Measurements from ENCODE around the gene ITPKC. TPM values are rescaled to one million over a fixed set of nuclear protein-coding genes. Genes with fewer than 3 reads are reported as not detected.

Gene ITPKC
- polyA plus RNA-seq, 2 donors = 57.4 to 172 TPM

GRCh38 chr19:40681039-40681438 lies 35.9 kb upstream of the ITPKC start:
- peaks cover 0 to 10% of the 10 kb centered on the region in 2 donors for H3K4me1 ChIP-seq (ENCODE audit: control insufficient read depth in 2 of 2, insufficient read depth in 2 of 2, low read length in 1 of 2)
- no peak overlapping the region for H3K4me3 ChIP-seq (ENCODE audit: low read depth in 1 of 2, low read length in 2 of 2)
- no peaks in the 10 kb centered on the region for H3K9me3 ChIP-seq (ENCODE audit: control insufficient read depth in 2 of 2, insufficient read depth in 1 of 2, low read depth in 1 of 2, low read length in 1 of 2)
- H3K27ac ChIP-seq (ENCODE audit: low read depth in 2 of 2, low read length in 1 of 2) = no peak overlapping the region
- H3K36me3 ChIP-seq (ENCODE audit: control insufficient read depth in 2 of 2, insufficient read depth in 2 of 2, low read length in 1 of 2) = peaks cover 5 to 34% of the 10 kb centered on the region in 2 donors
- WGBS, 2 donors = 86 to 88% methylated on average over 4 of the region's 4 CpGs
- no peaks in the 10 kb centered on the region for H3K27me3 ChIP-seq (ENCODE audit: control insufficient read depth in 1 of 2, insufficient read depth in 2 of 2, low read length in 2 of 2)

- Histone ChIP-seq H3K27me3 (ENCODE audit: control insufficient read depth in 1 of 2, insufficient read depth in 2 of 2, low read length in 2 of 2) (no peaks in the 10 kb centered on the region), H3K9me3 (ENCODE audit: control insufficient read depth in 2 of 2, insufficient read depth in 1 of 2, low read depth in 1 of 2, low read length in 1 of 2) (no peaks in the 10 kb centered on the region), H3K4me3 (ENCODE audit: low read depth in 1 of 2, low read length in 2 of 2) (no peak overlapping the region), H3K27ac (ENCODE audit: low read depth in 2 of 2, low read length in 1 of 2) (no peak overlapping the region), H3K36me3 (ENCODE audit: control insufficient read depth in 2 of 2, insufficient read depth in 2 of 2, low read length in 1 of 2) (peaks cover 3 to 27% of the 10 kb centered on the region in 2 donors), H3K4me1 (ENCODE audit: control insufficient read depth in 2 of 2, insufficient read depth in 2 of 2, low read length in 1 of 2) (peaks cover 0 to 12% of the 10 kb centered on the region in 2 donors)
- 93 to 94% methylated on average over 18 of the region's 18 CpGs for whole genome bisulfite sequencing, 2 donors
These were observed 34.4 kb upstream of the ITPKC start for GRCh38 chr19:40682431-40682964.

DNA sequence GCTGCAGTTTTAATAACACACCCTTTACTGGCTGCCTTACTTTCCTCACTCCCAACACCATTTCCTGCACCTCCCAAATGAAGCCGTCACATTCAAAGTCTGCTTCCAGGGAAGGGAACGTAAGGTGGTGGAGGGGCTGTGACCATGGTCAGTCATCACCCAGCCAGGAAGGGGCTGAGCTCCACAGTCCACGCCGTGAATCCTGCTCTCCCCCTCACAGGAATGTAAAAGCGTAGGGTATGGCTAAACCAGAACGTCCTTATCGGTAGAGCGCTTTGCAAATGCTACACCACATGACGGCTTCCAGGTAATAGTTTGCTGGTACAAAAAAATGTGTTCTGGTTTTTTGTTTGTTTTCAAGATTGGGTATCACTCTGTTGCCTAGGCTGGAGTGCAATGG lies 33.5 kb upstream of the ITPKC start:
- no peak overlapping the region for H3K27ac ChIP-seq (ENCODE audit: low read depth in 2 of 2, low read length in 1 of 2)

DNA sequence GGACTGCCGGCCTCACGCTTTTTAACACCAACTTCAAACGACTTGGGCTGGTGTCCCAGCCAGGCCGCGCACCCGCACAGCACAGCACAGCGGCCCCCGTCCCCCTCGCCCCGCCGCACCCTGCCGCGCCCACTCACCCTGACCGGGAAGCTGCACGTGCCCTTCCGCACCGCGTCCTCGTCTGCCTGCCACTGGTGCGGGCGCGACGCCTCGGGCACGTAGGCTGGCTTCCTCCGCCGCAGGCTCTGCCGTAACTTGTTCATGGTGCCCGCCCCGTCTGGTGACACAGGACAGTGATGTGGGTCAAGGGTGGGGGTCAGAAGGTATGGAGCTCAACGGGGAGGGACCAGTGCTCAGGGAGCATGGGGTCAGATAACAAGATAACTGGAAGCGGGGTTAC lies 32.6 kb upstream of the ITPKC start:
- peaks cover 0 to 19% of the 10 kb centered on the region in 2 donors for H3K36me3 ChIP-seq (ENCODE audit: control insufficient read depth in 2 of 2, insufficient read depth in 2 of 2, low read length in 1 of 2)
- 92 to 96% methylated on average over 32 of the region's 32 CpGs for WGBS, 2 donors

More for the DNA sequence above, 33.5 kb upstream of the ITPKC start:
- H3K27me3 ChIP-seq (ENCODE audit: control insufficient read depth in 1 of 2, insufficient read depth in 2 of 2, low read length in 2 of 2) = no peaks in the 10 kb centered on the region
- H3K36me3 ChIP-seq (ENCODE audit: control insufficient read depth in 2 of 2, insufficient read depth in 2 of 2, low read length in 1 of 2) = peaks cover 0 to 19% of the 10 kb centered on the region in 2 donors
- H3K9me3 ChIP-seq (ENCODE audit: control insufficient read depth in 2 of 2, insufficient read depth in 1 of 2, low read depth in 1 of 2, low read length in 1 of 2) = no peaks in the 10 kb centered on the region
- peaks cover 0 to 19% of the 10 kb centered on the region in 2 donors for H3K4me1 ChIP-seq (ENCODE audit: control insufficient read depth in 2 of 2, insufficient read depth in 2 of 2, low read length in 1 of 2)
- WGBS, 2 donors = 90% methylated on average over 9 of the region's 9 CpGs
- no peak overlapping the region for H3K4me3 ChIP-seq (ENCODE audit: low read depth in 1 of 2, low read length in 2 of 2)

GRCh38 chr19:40685016-40685526 lies 31.8 kb upstream of the ITPKC start:
- Histone ChIP-seq H3K4me1 (ENCODE audit: control insufficient read depth in 2 of 2, insufficient read depth in 2 of 2, low read length in 1 of 2) (peaks cover 3 to 26% of the 10 kb centered on the region in 2 donors), H3K27me3 (ENCODE audit: control insufficient read depth in 1 of 2, insufficient read depth in 2 of 2, low read length in 2 of 2) (no peaks in the 10 kb centered on the region), H3K27ac (ENCODE audit: low read depth in 2 of 2, low read length in 1 of 2) (peak overlapping the region in 1 of 2 donors; percentile 54), H3K4me3 (ENCODE audit: low read depth in 1 of 2, low read length in 2 of 2) (no peak overlapping the region), H3K36me3 (ENCODE audit: control insufficient read depth in 2 of 2, insufficient read depth in 2 of 2, low read length in 1 of 2) (peaks cover 0 to 19% of the 10 kb centered on the region in 2 donors), H3K9me3 (ENCODE audit: control insufficient read depth in 2 of 2, insufficient read depth in 1 of 2, low read depth in 1 of 2, low read length in 1 of 2) (no peaks in the 10 kb centered on the region)
- WGBS, 2 donors = 90 to 96% methylated on average over 3 of the region's 3 CpGs

More for the DNA sequence above, 32.6 kb upstream of the ITPKC start:
- Histone ChIP-seq H3K27ac (ENCODE audit: low read depth in 2 of 2, low read length in 1 of 2) (no peak overlapping the region), H3K9me3 (ENCODE audit: control insufficient read depth in 2 of 2, insufficient read depth in 1 of 2, low read depth in 1 of 2, low read length in 1 of 2) (no peaks in the 10 kb centered on the region), H3K27me3 (ENCODE audit: control insufficient read depth in 1 of 2, insufficient read depth in 2 of 2, low read length in 2 of 2) (no peaks in the 10 kb centered on the region), H3K4me3 (ENCODE audit: low read depth in 1 of 2, low read length in 2 of 2) (no peak overlapping the region), H3K4me1 (ENCODE audit: control insufficient read depth in 2 of 2, insufficient read depth in 2 of 2, low read length in 1 of 2) (peaks cover 2 to 20% of the 10 kb centered on the region in 2 donors)

GRCh38 chr19:40685563-40685962 lies 31.3 kb upstream of the ITPKC start:
- H3K4me3 ChIP-seq (ENCODE audit: low read depth in 1 of 2, low read length in 2 of 2) = no peak overlapping the region
- H3K9me3 ChIP-seq (ENCODE audit: control insufficient read depth in 2 of 2, insufficient read depth in 1 of 2, low read depth in 1 of 2, low read length in 1 of 2) = no peaks in the 10 kb centered on the region
- WGBS, 2 donors = 47 to 56% methylated on average over 6 of the region's 6 CpGs
- H3K36me3 ChIP-seq (ENCODE audit: control insufficient read depth in 2 of 2, insufficient read depth in 2 of 2, low read length in 1 of 2) = peaks cover 0 to 19% of the 10 kb centered on the region in 2 donors
- peak overlapping the region in 1 of 2 donors; percentile 54 for H3K27ac ChIP-seq (ENCODE audit: low read depth in 2 of 2, low read length in 1 of 2)
- no peaks in the 10 kb centered on the region for H3K27me3 ChIP-seq (ENCODE audit: control insufficient read depth in 1 of 2, insufficient read depth in 2 of 2, low read length in 2 of 2)
- H3K4me1 ChIP-seq (ENCODE audit: control insufficient read depth in 2 of 2, insufficient read depth in 2 of 2, low read length in 1 of 2) = peaks cover 3 to 26% of the 10 kb centered on the region in 2 donors

DNA sequence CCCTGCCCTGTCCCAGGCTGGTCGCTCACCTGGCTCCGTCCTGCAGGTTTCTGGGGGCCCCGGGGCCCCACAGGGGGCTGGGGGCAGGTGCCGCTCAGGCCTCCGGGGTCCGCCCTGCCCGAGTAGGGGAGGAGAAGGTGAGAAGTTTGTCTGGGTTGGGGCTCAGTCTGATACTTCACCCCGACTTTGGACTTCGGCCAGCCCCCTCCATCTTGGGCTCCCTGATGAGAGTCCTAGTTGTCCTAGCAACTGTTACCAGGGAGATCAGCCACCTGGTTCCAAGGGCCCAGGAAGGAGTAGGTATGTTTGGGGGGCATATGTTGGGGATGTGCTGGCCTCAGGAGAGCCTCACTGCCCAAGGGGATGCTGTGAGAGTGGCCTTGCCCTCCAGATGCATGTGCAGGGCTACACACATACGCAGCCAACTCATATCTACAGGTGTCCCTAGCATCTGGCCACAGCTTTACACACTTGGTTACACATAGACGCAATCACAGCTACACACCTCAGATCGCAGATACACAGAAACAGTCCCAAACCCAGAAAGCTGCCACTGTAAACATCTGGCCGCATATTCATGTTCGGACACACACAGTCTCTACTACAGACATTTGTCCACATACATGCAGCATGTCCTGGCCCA lies 29.9 kb upstream of the ITPKC start:
- Histone ChIP-seq H3K9me3 (ENCODE audit: control insufficient read depth in 2 of 2, insufficient read depth in 1 of 2, low read depth in 1 of 2, low read length in 1 of 2) (no peaks in the 10 kb centered on the region), H3K27me3 (ENCODE audit: control insufficient read depth in 1 of 2, insufficient read depth in 2 of 2, low read length in 2 of 2) (no peaks in the 10 kb centered on the region), H3K36me3 (ENCODE audit: control insufficient read depth in 2 of 2, insufficient read depth in 2 of 2, low read length in 1 of 2) (peaks cover 0 to 16% of the 10 kb centered on the region in 2 donors), H3K4me1 (ENCODE audit: control insufficient read depth in 2 of 2, insufficient read depth in 2 of 2, low read length in 1 of 2) (peaks cover 3 to 29% of the 10 kb centered on the region in 2 donors), H3K27ac (ENCODE audit: low read depth in 2 of 2, low read length in 1 of 2) (peak overlapping the region; percentile 6 to 72), H3K4me3 (ENCODE audit: low read depth in 1 of 2, low read length in 2 of 2) (no peak overlapping the region)
- WGBS, 2 donors = 84 to 86% methylated on average over 12 to 14 of the region's 14 CpGs

DNA sequence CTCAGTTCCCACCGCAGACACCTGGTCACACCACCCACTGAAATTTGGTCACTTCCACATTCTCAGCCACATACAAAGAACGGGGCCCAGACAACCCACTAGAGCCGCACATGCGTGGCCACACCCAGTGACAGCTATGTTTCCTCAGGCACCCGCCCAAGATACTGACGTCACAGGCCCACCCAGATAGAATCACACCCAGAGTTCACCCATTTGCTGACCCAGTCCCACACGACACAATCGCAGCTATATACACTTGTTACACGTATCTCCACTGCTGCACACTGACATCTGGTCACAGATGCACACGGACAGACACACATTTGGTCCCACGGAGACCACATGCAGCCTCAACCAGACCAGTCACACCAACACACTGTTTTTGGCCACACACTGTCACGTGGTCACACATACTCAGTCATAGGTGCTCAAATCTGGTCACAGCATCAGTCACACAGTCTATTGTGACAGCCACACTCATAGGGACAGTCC lies 29.3 kb upstream of the ITPKC start:
- Histone ChIP-seq H3K27ac (ENCODE audit: low read depth in 2 of 2, low read length in 1 of 2) (peak overlapping the region in 1 of 2 donors; percentile 72), H3K27me3 (ENCODE audit: control insufficient read depth in 1 of 2, insufficient read depth in 2 of 2, low read length in 2 of 2) (no peaks in the 10 kb centered on the region), H3K9me3 (ENCODE audit: control insufficient read depth in 2 of 2, insufficient read depth in 1 of 2, low read depth in 1 of 2, low read length in 1 of 2) (no peaks in the 10 kb centered on the region), H3K4me3 (ENCODE audit: low read depth in 1 of 2, low read length in 2 of 2) (peak overlapping the region in 1 of 2 donors; percentile 0), H3K36me3 (ENCODE audit: control insufficient read depth in 2 of 2, insufficient read depth in 2 of 2, low read length in 1 of 2) (peaks cover 0 to 15% of the 10 kb centered on the region in 2 donors), H3K4me1 (ENCODE audit: control insufficient read depth in 2 of 2, insufficient read depth in 2 of 2, low read length in 1 of 2) (peaks cover 3 to 29% of the 10 kb centered on the region in 2 donors)
- WGBS, 2 donors = 45 to 51% methylated on average over 12 of the region's 12 CpGs

GRCh38 chr19:40688309-40688708 lies 28.6 kb upstream of the ITPKC start:
- Histone ChIP-seq H3K9me3 (ENCODE audit: control insufficient read depth in 2 of 2, insufficient read depth in 1 of 2, low read depth in 1 of 2, low read length in 1 of 2) (no peaks in the 10 kb centered on the region), H3K27me3 (ENCODE audit: control insufficient read depth in 1 of 2, insufficient read depth in 2 of 2, low read length in 2 of 2) (no peaks in the 10 kb centered on the region), H3K27ac (ENCODE audit: low read depth in 2 of 2, low read length in 1 of 2) (peak overlapping the region in 1 of 2 donors; percentile 72), H3K4me1 (ENCODE audit: control insufficient read depth in 2 of 2, insufficient read depth in 2 of 2, low read length in 1 of 2) (peaks cover 3 to 29% of the 10 kb centered on the region in 2 donors), H3K4me3 (ENCODE audit: low read depth in 1 of 2, low read length in 2 of 2) (peak overlapping the region in 1 of 2 donors; percentile 0), H3K36me3 (ENCODE audit: control insufficient read depth in 2 of 2, insufficient read depth in 2 of 2, low read length in 1 of 2) (peaks cover 0 to 17% of the 10 kb centered on the region in 2 donors)
- 65 to 73% methylated on average over 1 of the region's 1 CpG for WGBS, 2 donors
